AG20443 (cell line): Measurements from ENCODE around the gene LDLRAD1.
"Not testable (repeated sequence)": the region's sequence is repeated elsewhere in the genome, so short reads cannot be mapped to it uniquely, and the experiment has no call there.

Experiments
- DNase-seq: peaks from one replicate; pipeline ENCODE4 v3.0.0; 2012; ENCODE audit warnings: low spot score, mixed read lengths

The LDLRAD1 gene

GRCh38 chr1:53992085-53992874 is 25.7 kb downstream of the LDLRAD1 start:
- DNase-seq = no peak

GRCh38 chr1:53987880-53988279 is 30.1 kb downstream of the LDLRAD1 start:
- no peak for DNase-seq

- no peak for DNase-seq
These were observed 31.5 kb downstream of the LDLRAD1 start for GRCh38 chr1:53986458-53986857.

- no peak for DNase-seq
These were observed 33.3 kb downstream of the LDLRAD1 start for GRCh38 chr1:53984726-53985125.

GRCh38 chr1:53982763-53983104 is 35.3 kb downstream of the LDLRAD1 start:
- DNase-seq = no peak

- peak; percentile 83 for DNase-seq
These were observed 35.8 kb downstream of the LDLRAD1 start for GRCh38 chr1:53982034-53982762.

GRCh38 chr1:53981220-53981619 is 36.8 kb downstream of the LDLRAD1 start:
- no peak for DNase-seq

- no peak for DNase-seq
These were observed 38.1 kb downstream of the LDLRAD1 start for GRCh38 chr1:53979712-53980450.

- no peak for DNase-seq
These were observed 42.1 kb downstream of the LDLRAD1 start for GRCh38 chr1:53975861-53976260.

GRCh38 chr1:53971718-53972117 is 46.3 kb downstream of the LDLRAD1 start:
- DNase-seq = no peak

GRCh38 chr1:53969323-53969722 is 48.7 kb downstream of the LDLRAD1 start:
- not testable (repeated sequence) for DNase-seq

- no peak for DNase-seq
These were observed 49.9 kb downstream of the LDLRAD1 start for GRCh38 chr1:53968125-53968513.

- DNase-seq = no peak
These were observed 50.4 kb downstream of the LDLRAD1 start for GRCh38 chr1:53967409-53968124.

- no peak for DNase-seq
These were observed 51.2 kb downstream of the LDLRAD1 start for GRCh38 chr1:53966794-53967193.

- no peak for DNase-seq
These were observed 53.9 kb downstream of the LDLRAD1 start for GRCh38 chr1:53964109-53964508.

- no peak for DNase-seq
These were observed 54.5 kb downstream of the LDLRAD1 start for GRCh38 chr1:53963460-53963859.

- no peak for DNase-seq
These were observed 55.6 kb downstream of the LDLRAD1 start for GRCh38 chr1:53962395-53962794.

GRCh38 chr1:53959664-53960250 is 58.2 kb downstream of the LDLRAD1 start:
- no peak for DNase-seq
